ENCODE measurements around the gene FBXW12.

The FBXW12 gene

DNA sequence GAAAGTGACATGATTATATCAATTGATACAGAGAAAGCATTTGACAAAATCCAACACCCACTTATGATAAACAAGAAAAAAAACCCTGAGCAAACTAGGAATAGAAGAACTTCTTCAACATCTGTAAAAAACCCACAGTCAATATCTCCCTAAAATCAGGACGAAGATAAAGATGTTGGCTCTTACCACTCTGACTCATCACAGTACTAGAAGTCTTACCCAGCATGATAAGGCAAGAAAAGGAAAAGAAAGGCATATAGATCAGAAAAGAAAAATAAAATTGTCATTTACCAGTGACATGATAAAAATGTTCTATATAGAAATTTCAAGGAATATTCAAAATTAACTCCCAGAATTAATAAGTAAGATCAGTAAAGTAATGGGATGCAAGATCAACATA, 7.2 kb upstream of the FBXW12 start:
- no peak overlapping the region for H3K14ac ChIP-seq (ENCODE audit: low read length)
- no peak overlapping the region for H3K27ac ChIP-seq (ENCODE audit: low read depth, low read length)
- H2BK120ac ChIP-seq (ENCODE audit: insufficient read depth, low read length, poor library complexity): no peak overlapping the region
- H3K4ac ChIP-seq (ENCODE audit: low read depth, low read length): no peak overlapping the region
- no peak overlapping the region for H2BK12ac ChIP-seq (ENCODE audit: low read length)
- no peak overlapping the region for H2BK5ac ChIP-seq (ENCODE audit: low read depth, low read length, poor library complexity)
- no peak overlapping the region for H3K4me3 ChIP-seq (ENCODE audit: low read depth, low read length)
- no peak overlapping the region for H3K23ac ChIP-seq (ENCODE audit: low read length)
- no peak overlapping the region for H3K18ac ChIP-seq (ENCODE audit: low read length)
- H3K9ac ChIP-seq (ENCODE audit: low read length): no peak overlapping the region
- H4K8ac ChIP-seq (ENCODE audit: low read depth, low read length): no peak overlapping the region
- no peak overlapping the region for H3K4me2 ChIP-seq (ENCODE audit: low read length)
- no peak for DNase-seq
- no peak overlapping the region for H2AK5ac ChIP-seq (ENCODE audit: low read length)
- no peaks in the 10 kb centered on the region for H3K36me3 ChIP-seq (ENCODE audit: control insufficient read depth in 1 of 2, insufficient read depth in 2 of 2, low read length in 2 of 2)
- H3K4me1 ChIP-seq (ENCODE audit: control insufficient read depth in 1 of 2, insufficient read depth in 2 of 2, low read length in 2 of 2): no peaks in the 10 kb centered on the region
- no peak overlapping the region for H4K91ac ChIP-seq (ENCODE audit: low read depth, low read length)
- no CpG with 5 or more reads among the region's 1 CpG for WGBS (ENCODE audit: extremely low coverage, insufficient coverage, insufficient read length)
- H3K79me1 ChIP-seq (ENCODE audit: low read length): no peaks in the 10 kb centered on the region
- H4K12ac ChIP-seq (ENCODE audit: low read depth, low read length): no peak overlapping the region
- peaks cover 2% of the 10 kb centered on the region for H3K9me3 ChIP-seq (ENCODE audit: insufficient read depth, low read depth, low read length)
- no peak overlapping the region for H2AFZ ChIP-seq (ENCODE audit: insufficient read depth, low read length, poor library complexity)
- H3K27me3 ChIP-seq (ENCODE audit: insufficient read depth, low read length): no peaks in the 10 kb centered on the region
- no peaks in the 10 kb centered on the region for H3K79me2 ChIP-seq (ENCODE audit: control insufficient read depth, insufficient read depth, low read length, poor library complexity)

DNA sequence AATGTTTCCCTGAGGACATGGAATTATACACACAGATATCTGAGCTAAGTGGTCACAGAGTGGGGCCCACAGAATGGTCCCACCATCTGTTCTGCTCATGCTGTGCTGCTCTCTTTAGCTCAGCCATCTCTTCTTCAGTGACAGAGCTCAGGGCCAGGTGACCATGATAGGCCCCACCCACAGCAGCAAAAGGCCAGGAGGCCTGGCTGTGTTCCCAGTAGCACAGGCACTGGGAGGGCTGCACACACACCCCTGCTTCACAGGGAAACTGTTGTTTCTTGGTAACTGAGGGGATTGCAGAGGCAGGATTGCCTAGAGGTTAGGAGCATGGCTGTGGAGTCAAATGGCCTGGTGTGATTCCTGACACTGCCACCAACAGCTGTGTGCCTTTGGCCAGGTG, 4.8 kb upstream of the FBXW12 start:
- Histone ChIP-seq H3K27ac (ENCODE audit: low read depth, low read length) (no peak overlapping the region), H2AK5ac (ENCODE audit: low read length) (no peak overlapping the region)

DNA sequence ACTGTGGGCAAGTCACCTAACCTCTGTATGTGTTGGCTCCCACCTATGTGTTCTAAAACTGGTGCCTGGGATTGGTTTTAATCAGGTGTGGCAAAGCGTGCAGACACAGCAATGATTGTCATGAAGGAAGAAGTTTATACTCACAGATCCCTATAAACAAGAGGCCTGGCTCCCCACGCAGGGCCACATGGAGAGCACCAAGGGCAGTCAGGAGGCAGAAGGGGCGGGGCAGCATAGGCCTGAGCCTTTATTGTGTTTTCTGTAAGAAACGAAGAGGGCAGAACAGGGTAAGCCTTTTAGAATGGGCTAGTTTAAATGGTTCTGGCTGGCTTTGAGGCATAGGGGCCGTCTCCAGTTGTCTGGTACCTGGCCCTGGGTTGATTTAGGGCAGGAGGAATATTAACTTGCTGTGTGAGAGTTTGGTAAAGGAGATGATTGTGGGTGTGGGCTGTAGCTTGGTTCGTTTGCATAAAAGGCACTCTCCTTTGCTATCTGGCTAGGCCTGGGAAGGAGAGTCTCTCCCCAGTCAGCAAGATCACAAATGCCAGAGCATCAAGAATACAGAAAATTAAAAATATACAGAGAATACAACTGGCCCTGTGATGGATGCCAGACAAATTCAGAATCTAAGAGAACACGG, 2.2 kb upstream of the FBXW12 start:
- Histone ChIP-seq H3K4me2 (ENCODE audit: low read length) (no peak overlapping the region), H4K91ac (ENCODE audit: low read depth, low read length) (no peak overlapping the region), H3K79me1 (ENCODE audit: low read length) (no peaks in the 10 kb centered on the region), H3K9me3 (ENCODE audit: insufficient read depth, low read depth, low read length) (no peaks in the 10 kb centered on the region), H4K12ac (ENCODE audit: low read depth, low read length) (no peak overlapping the region), H3K23ac (ENCODE audit: low read length) (no peak overlapping the region), H3K9ac (ENCODE audit: low read length) (no peak overlapping the region), H4K8ac (ENCODE audit: low read depth, low read length) (no peak overlapping the region), H3K4me1 (ENCODE audit: control insufficient read depth in 1 of 2, insufficient read depth in 2 of 2, low read length in 2 of 2) (no peaks in the 10 kb centered on the region), H2AFZ (ENCODE audit: insufficient read depth, low read length, poor library complexity) (no peak overlapping the region), H2AK5ac (ENCODE audit: low read length) (no peak overlapping the region), H3K27ac (ENCODE audit: low read depth, low read length) (no peak overlapping the region), H2BK12ac (ENCODE audit: low read length) (no peak overlapping the region), H3K36me3 (ENCODE audit: control insufficient read depth in 1 of 2, insufficient read depth in 2 of 2, low read length in 2 of 2) (no peaks in the 10 kb centered on the region), H3K27me3 (ENCODE audit: insufficient read depth, low read length) (no peaks in the 10 kb centered on the region), H2BK120ac (ENCODE audit: insufficient read depth, low read length, poor library complexity) (no peak overlapping the region), H2BK5ac (ENCODE audit: low read depth, low read length, poor library complexity) (no peak overlapping the region), H3K14ac (ENCODE audit: low read length) (no peak overlapping the region), H3K79me2 (ENCODE audit: control insufficient read depth, insufficient read depth, low read length, poor library complexity) (no peaks in the 10 kb centered on the region), H3K18ac (ENCODE audit: low read length) (no peak overlapping the region), H3K4me3 (ENCODE audit: low read depth, low read length) (no peak overlapping the region), H3K4ac (ENCODE audit: low read depth, low read length) (no peak overlapping the region)
- no CpG with 5 or more reads among the region's 7 CpGs for WGBS (ENCODE audit: extremely low coverage, insufficient coverage, insufficient read length)
- DNase-seq: no peak

More for the DNA sequence above, 4.8 kb upstream of the FBXW12 start:
- Histone ChIP-seq H3K9ac (ENCODE audit: low read length) (no peak overlapping the region), H4K8ac (ENCODE audit: low read depth, low read length) (no peak overlapping the region), H4K12ac (ENCODE audit: low read depth, low read length) (no peak overlapping the region), H3K9me3 (ENCODE audit: insufficient read depth, low read depth, low read length) (peaks cover 2% of the 10 kb centered on the region), H2AFZ (ENCODE audit: insufficient read depth, low read length, poor library complexity) (no peak overlapping the region), H2BK120ac (ENCODE audit: insufficient read depth, low read length, poor library complexity) (no peak overlapping the region), H3K27me3 (ENCODE audit: insufficient read depth, low read length) (no peaks in the 10 kb centered on the region), H2BK5ac (ENCODE audit: low read depth, low read length, poor library complexity) (no peak overlapping the region), H3K4me3 (ENCODE audit: low read depth, low read length) (no peak overlapping the region), H3K4me1 (ENCODE audit: control insufficient read depth in 1 of 2, insufficient read depth in 2 of 2, low read length in 2 of 2) (no peaks in the 10 kb centered on the region), H3K14ac (ENCODE audit: low read length) (no peak overlapping the region), H2BK12ac (ENCODE audit: low read length) (no peak overlapping the region), H3K79me1 (ENCODE audit: low read length) (no peaks in the 10 kb centered on the region), H4K91ac (ENCODE audit: low read depth, low read length) (no peak overlapping the region), H3K23ac (ENCODE audit: low read length) (no peak overlapping the region), H3K36me3 (ENCODE audit: control insufficient read depth in 1 of 2, insufficient read depth in 2 of 2, low read length in 2 of 2) (no peaks in the 10 kb centered on the region), H3K79me2 (ENCODE audit: control insufficient read depth, insufficient read depth, low read length, poor library complexity) (no peaks in the 10 kb centered on the region), H3K4ac (ENCODE audit: low read depth, low read length) (no peak overlapping the region), H3K18ac (ENCODE audit: low read length) (no peak overlapping the region), H3K4me2 (ENCODE audit: low read length) (no peak overlapping the region)
- DNase-seq: no peak

DNA sequence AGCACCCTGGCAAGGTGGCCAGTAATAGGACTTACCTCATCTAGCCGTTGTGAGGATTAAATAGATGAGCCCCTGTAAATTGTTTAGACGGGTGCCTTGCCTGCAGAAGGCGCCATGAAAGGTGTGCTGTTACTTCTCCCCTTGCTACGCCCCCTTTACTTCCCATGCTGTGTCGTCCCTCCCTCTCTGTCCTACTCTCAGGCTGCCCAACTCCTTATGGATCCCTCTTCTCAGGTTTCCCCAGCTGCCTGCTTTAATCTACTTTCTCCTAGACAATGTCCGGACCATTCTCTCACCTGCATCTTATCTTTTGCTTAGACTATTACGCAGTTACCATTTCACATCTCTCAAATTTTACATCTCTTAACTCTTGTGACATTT, 1.7 kb upstream of the FBXW12 start:
- Histone ChIP-seq H3K27ac (ENCODE audit: low read depth, low read length) (no peak overlapping the region), H3K79me1 (ENCODE audit: low read length) (no peaks in the 10 kb centered on the region), H3K27me3 (ENCODE audit: insufficient read depth, low read length) (no peaks in the 10 kb centered on the region), H3K9me3 (ENCODE audit: insufficient read depth, low read depth, low read length) (no peaks in the 10 kb centered on the region), H3K18ac (ENCODE audit: low read length) (no peak overlapping the region), H3K4me2 (ENCODE audit: low read length) (no peak overlapping the region), H3K4me1 (ENCODE audit: control insufficient read depth in 1 of 2, insufficient read depth in 2 of 2, low read length in 2 of 2) (no peaks in the 10 kb centered on the region), H2BK120ac (ENCODE audit: insufficient read depth, low read length, poor library complexity) (no peak overlapping the region), H3K9ac (ENCODE audit: low read length) (no peak overlapping the region), H2BK12ac (ENCODE audit: low read length) (no peak overlapping the region), H4K91ac (ENCODE audit: low read depth, low read length) (no peak overlapping the region), H2BK5ac (ENCODE audit: low read depth, low read length, poor library complexity) (no peak overlapping the region), H2AFZ (ENCODE audit: insufficient read depth, low read length, poor library complexity) (no peak overlapping the region), H4K12ac (ENCODE audit: low read depth, low read length) (no peak overlapping the region), H3K14ac (ENCODE audit: low read length) (no peak overlapping the region), H3K23ac (ENCODE audit: low read length) (no peak overlapping the region), H3K36me3 (ENCODE audit: control insufficient read depth in 1 of 2, insufficient read depth in 2 of 2, low read length in 2 of 2) (no peaks in the 10 kb centered on the region), H4K8ac (ENCODE audit: low read depth, low read length) (no peak overlapping the region), H3K79me2 (ENCODE audit: control insufficient read depth, insufficient read depth, low read length, poor library complexity) (no peaks in the 10 kb centered on the region), H3K4ac (ENCODE audit: low read depth, low read length) (no peak overlapping the region), H2AK5ac (ENCODE audit: low read length) (no peak overlapping the region), H3K4me3 (ENCODE audit: low read depth, low read length) (no peak overlapping the region)
- no CpG with 5 or more reads among the region's 7 CpGs for WGBS (ENCODE audit: extremely low coverage, insufficient coverage, insufficient read length)
- DNase-seq: no peak
